Keratinocyte (primary cell): ENCODE measurements around the gene G2E3. TPM values are rescaled to one million over a fixed set of nuclear protein-coding genes. Genes with fewer than 3 reads are reported as not detected.

ENCODE experiments used
- DNase-seq: peaks from one replicate; pipeline ENCODE4 v3.0.0-alpha.2; 2011; ENCODE audit warnings: low read depth, missing footprints, low spot score
- FAIRE-seq: peaks from 2 replicates; lab custom pipeline; 2011; peaks lifted over from hg19 to GRCh38; lab: Jason Lieb, UNC
- H2AFZ ChIP-seq: 2 replicates; pipeline ENCODE4 v1.6.0; 2012; ENCODE audit warnings: low read length, control low read depth, inconsistent platforms; ENCODE audit not compliant: control insufficient read depth
- H3K27ac ChIP-seq: 2 replicates; pipeline ENCODE4 v1.5.1; 2011; ENCODE audit warnings: low read length; ENCODE audit not compliant: control insufficient read depth, insufficient read depth
- H3K27me3 ChIP-seq: 3 replicates; pipeline ENCODE4 v1.6.0; 2011; ENCODE audit warnings: low read length; ENCODE audit not compliant: control insufficient read depth, insufficient read depth; ENCODE audit errors: extremely low read depth
- H3K36me3 ChIP-seq, 2 experiments: 2 replicates in 1 of 2; 3 replicates in 1 of 2; pipeline ENCODE4 v1.5.1; 2011; ENCODE audit warnings: low read length in 2 of 2, mild to moderate bottlenecking in 1 of 2; ENCODE audit not compliant: control insufficient read depth in 2 of 2, insufficient read depth in 2 of 2; ENCODE audit errors: extremely low read depth in 1 of 2
- H3K4me1 ChIP-seq: 3 replicates; pipeline ENCODE4 v1.5.1; 2011; ENCODE audit warnings: low read length; ENCODE audit not compliant: control insufficient read depth, insufficient read depth; ENCODE audit errors: extremely low read depth
- H3K4me2 ChIP-seq: 3 replicates; pipeline ENCODE4 v1.6.0; 2011; ENCODE audit warnings: low read depth, low read length; ENCODE audit not compliant: control insufficient read depth, insufficient read depth; ENCODE audit errors: extremely low read depth
- H3K4me3 ChIP-seq, 3 experiments: fragments of 200-600 bp in 1 of 3; sonication (generic) in 1 of 3; 2 replicates in 2 of 3; 3 replicates in 1 of 3; pipeline ENCODE4 v1.5.1; 2011 to 2016; ENCODE audit warnings: low read length in 3 of 3, mild to moderate bottlenecking in 3 of 3, control low read depth in 2 of 3, inconsistent platforms in 1 of 3, low read depth in 1 of 3, mixed read lengths in 1 of 3, mixed run types in 1 of 3, moderate library complexity in 1 of 3; ENCODE audit not compliant: control insufficient read depth in 2 of 3, insufficient read depth in 2 of 3; ENCODE audit errors: extremely low read depth in 1 of 3
- H3K79me2 ChIP-seq: 2 replicates; pipeline ENCODE4 v1.6.0; 2012; ENCODE audit warnings: low read length; ENCODE audit not compliant: control insufficient read depth, insufficient read depth
- H3K9ac ChIP-seq: 3 replicates; pipeline ENCODE4 v1.6.0; 2011; ENCODE audit warnings: low read length; ENCODE audit not compliant: control insufficient read depth, insufficient read depth; ENCODE audit errors: extremely low read depth
- H3K9me1 ChIP-seq: 3 replicates; pipeline ENCODE4 v1.6.0; 2011; ENCODE audit warnings: low read length; ENCODE audit not compliant: control insufficient read depth, insufficient read depth; ENCODE audit errors: extremely low read depth
- H3K9me3 ChIP-seq: 2 replicates; pipeline ENCODE4 v1.5.1; 2012; ENCODE audit warnings: low read depth, low read length; ENCODE audit not compliant: control insufficient read depth
- H4K20me1 ChIP-seq: 3 replicates; pipeline ENCODE4 v1.6.0; 2011; ENCODE audit warnings: low read length; ENCODE audit not compliant: control insufficient read depth, insufficient read depth; ENCODE audit errors: extremely low read depth
- EZH2 ChIP-seq: IDR thresholded peaks from one replicate; pipeline ENCODE4 v1.6.1; 2012; ENCODE audit warnings: inconsistent platforms, mild to moderate bottlenecking, low read length, moderate library complexity
- dilution Hi-C: fragments of 300-500 bp; cut with MboI; formaldehyde crosslinking; loops from one replicate; pipeline ENCODE4 v1.7.0; 2020; ENCODE audit warnings: low sequenced_read_pairs; ENCODE audit not compliant: extremely low pct_ligation_motif_present
- polyA plus RNA-seq, 5 experiments: library from polyadenylated mRNA; depleted of rRNA in 3 of 5; stranded (reverse) in 3 of 5; stranded (forward) in 1 of 5; unstranded in 1 of 5; fragments of >200 nt; gene quantifications; 1 replicate in 1 of 5; 2 replicates in 3 of 5; 3 replicates in 1 of 5; pipeline versions ENCODE4 v1.2.1 to v1.2.3, GENCODE V29; 2011 to 2012; ENCODE audit warnings: missing spikeins in 2 of 5, low read depth in 1 of 5, low replicate concordance in 1 of 5
- TF ChIP-seq, protein P1 (sequence below), 3 experiments: IDR thresholded peaks in 1 of 3; conservative IDR thresholded peaks in 1 of 3; optimal IDR thresholded peaks in 1 of 3; 2 replicates in 2 of 3; 3 replicates in 1 of 3; pipeline versions ENCODE3 to v1.5.1; 2011; ENCODE audit warnings: low read length in 3 of 3, mild to moderate bottlenecking in 3 of 3, moderate library complexity in 2 of 3, control low read depth in 1 of 3, inconsistent platforms in 1 of 3; ENCODE audit not compliant: insufficient read depth in 2 of 3; ENCODE audit errors: extremely low read depth in 1 of 3

The G2E3 gene
- polyA plus RNA-seq, 1 donor (not counting 4 experiments of a cell fraction or from before 2014, with no cell fraction given), result 24.3 TPM

DNA sequence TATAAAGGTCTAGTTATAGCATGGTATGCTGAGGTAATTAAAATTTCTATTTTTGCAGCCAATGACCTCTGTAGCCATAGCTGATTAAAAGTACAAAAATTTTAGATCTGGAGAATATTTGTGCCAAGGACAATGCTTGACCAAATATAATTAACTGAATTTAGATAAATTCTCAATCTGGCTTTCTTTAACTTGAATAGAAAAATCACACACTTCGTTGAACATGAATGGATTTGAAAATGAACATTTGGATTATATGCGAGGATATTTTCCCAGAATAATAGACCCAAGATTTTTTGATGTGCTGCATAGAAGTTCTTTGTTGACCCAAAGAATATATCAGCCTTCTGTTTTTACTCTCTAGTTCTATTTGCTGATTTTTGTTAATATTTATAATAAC is 38.4 kb upstream of the G2E3 start:
- H3K36me3 ChIP-seq, result no peaks in the 10 kb centered on the region
- DNase-seq (no peak), FAIRE-seq (no peak)
- no peak overlapping the region for H3K4me3 ChIP-seq
- no peaks in the 10 kb centered on the region for H3K4me1 ChIP-seq
- H3K27ac ChIP-seq, result no peak overlapping the region
- H2AFZ ChIP-seq, result no peak overlapping the region
- TF ChIP-seq, protein P1, sequence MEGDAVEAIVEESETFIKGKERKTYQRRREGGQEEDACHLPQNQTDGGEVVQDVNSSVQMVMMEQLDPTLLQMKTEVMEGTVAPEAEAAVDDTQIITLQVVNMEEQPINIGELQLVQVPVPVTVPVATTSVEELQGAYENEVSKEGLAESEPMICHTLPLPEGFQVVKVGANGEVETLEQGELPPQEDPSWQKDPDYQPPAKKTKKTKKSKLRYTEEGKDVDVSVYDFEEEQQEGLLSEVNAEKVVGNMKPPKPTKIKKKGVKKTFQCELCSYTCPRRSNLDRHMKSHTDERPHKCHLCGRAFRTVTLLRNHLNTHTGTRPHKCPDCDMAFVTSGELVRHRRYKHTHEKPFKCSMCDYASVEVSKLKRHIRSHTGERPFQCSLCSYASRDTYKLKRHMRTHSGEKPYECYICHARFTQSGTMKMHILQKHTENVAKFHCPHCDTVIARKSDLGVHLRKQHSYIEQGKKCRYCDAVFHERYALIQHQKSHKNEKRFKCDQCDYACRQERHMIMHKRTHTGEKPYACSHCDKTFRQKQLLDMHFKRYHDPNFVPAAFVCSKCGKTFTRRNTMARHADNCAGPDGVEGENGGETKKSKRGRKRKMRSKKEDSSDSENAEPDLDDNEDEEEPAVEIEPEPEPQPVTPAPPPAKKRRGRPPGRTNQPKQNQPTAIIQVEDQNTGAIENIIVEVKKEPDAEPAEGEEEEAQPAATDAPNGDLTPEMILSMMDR (optimal IDR thresholded peaks at IDR 0.05 in 1 of 3, IDR thresholded peaks at IDR 0.05 in 1 of 3, conservative IDR thresholded peaks at IDR 0.05 in 1 of 3; ENCODE audit: extremely low read depth in 1 of 3, insufficient read depth in 2 of 3, low read length in 3 of 3), result no peak
- TF ChIP-seq EZH2, result no peak
- no peaks in the 10 kb centered on the region for H4K20me1 ChIP-seq
- dilution Hi-C loops, result no loop called here
- H3K4me2 ChIP-seq, result no peak overlapping the region
- no peaks in the 10 kb centered on the region for H3K9me3 ChIP-seq
- no peaks in the 10 kb centered on the region for H3K27me3 ChIP-seq
- no peaks in the 10 kb centered on the region for H3K79me2 ChIP-seq
- no peaks in the 10 kb centered on the region for H3K9me1 ChIP-seq
- no peak overlapping the region for H3K9ac ChIP-seq

DNA sequence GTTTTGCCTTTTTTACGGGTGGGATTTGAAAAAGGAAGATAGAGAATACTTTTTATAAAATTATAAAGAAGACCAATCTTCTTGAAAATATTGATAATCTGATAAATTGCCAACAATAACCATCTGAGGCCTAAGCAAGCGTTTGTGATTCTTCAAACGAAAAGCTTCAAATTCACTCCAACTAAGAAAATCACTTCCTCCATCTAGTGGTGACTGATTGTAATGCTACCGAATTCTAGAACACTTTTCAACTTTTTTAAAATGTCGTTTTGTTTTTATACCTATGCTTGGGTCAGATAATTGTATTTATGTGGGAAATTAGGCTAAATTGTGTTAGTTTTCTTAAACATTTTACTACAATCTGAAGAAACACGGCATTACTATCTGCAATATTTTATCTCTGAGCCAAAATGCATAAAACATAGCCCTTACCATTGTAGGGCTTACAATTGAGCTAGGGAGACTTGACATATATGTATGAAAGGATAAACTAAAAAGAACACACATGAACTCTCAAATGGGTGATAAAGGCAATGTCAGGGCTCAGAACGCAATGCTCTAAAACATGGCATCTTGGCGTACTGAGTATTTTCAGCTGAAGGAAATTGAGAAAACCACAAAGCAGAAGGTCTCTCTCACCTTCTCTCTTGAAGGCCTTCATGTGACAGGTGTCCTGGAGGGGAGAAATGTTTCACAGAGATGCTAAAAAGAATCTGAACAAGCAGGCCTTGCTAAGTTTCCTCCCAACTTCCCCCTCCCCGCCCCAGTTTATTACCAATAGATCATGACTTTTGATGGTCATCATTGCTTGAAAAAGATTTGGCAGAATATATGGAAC is 36.8 kb upstream of the G2E3 start:
- no peaks in the 10 kb centered on the region for H3K4me1 ChIP-seq
- no peaks in the 10 kb centered on the region for H3K9me3 ChIP-seq
- H3K36me3 ChIP-seq, result no peaks in the 10 kb centered on the region
- no peaks in the 10 kb centered on the region for H3K27me3 ChIP-seq
- FAIRE-seq (peak; percentile 5), DNase-seq (no peak)
- no peaks in the 10 kb centered on the region for H4K20me1 ChIP-seq
- no peak overlapping the region for H3K27ac ChIP-seq
- no peak overlapping the region for H3K4me3 ChIP-seq
- H2AFZ ChIP-seq, result no peak overlapping the region
- H3K9ac ChIP-seq, result no peak overlapping the region
- TF ChIP-seq, protein P1 (optimal IDR thresholded peaks at IDR 0.05 in 1 of 3, IDR thresholded peaks at IDR 0.05 in 1 of 3, conservative IDR thresholded peaks at IDR 0.05 in 1 of 3; ENCODE audit: extremely low read depth in 1 of 3, insufficient read depth in 2 of 3, low read length in 3 of 3), result peak in 2 of 3 experiments; percentile 59 to 62
- TF ChIP-seq EZH2, result no peak
- H3K79me2 ChIP-seq, result no peaks in the 10 kb centered on the region
- H3K9me1 ChIP-seq, result no peaks in the 10 kb centered on the region
- dilution Hi-C loops, result no loop called here
- H3K4me2 ChIP-seq, result no peak overlapping the region
